Stomach (tissue), 9 donors: ENCODE measurements around the gene TPX2. TPM values are rescaled to one million over a fixed set of nuclear protein-coding genes. Genes with fewer than 3 reads are reported as not detected.

ENCODE experiments used
- DNase-seq, 2 donors: peaks; one replicate each; pipeline versions ENCODE4 v3.0.0 to v3.0.0-alpha.2; 2013 to 2019
- H3K27ac ChIP-seq, 5 donors: fragments of 200-600 bp in 4 of 5; sonication (generic) in 4 of 5; one replicate each; pipeline ENCODE4 v1.5.1; 2013 to 2019; ENCODE audit warnings: mild to moderate bottlenecking in 1 of 5, moderate library complexity in 1 of 5
- H3K27me3 ChIP-seq, 3 donors: fragments of 200-600 bp; sonication (generic); one replicate each; pipeline ENCODE4 v1.5.1; 2017 to 2019; ENCODE audit warnings: mixed run types in 1 of 3
- H3K36me3 ChIP-seq, 4 donors: fragments of 200-600 bp; sonication (generic); 1 replicate in 3 of 4; 2 replicates in 1 of 4; pipeline ENCODE4 v1.5.1; 2016 to 2019
- H3K4me1 ChIP-seq, 4 donors: fragments of 200-600 bp; sonication (generic); one replicate each; pipeline ENCODE4 v1.5.1; 2016 to 2019
- H3K4me3 ChIP-seq, 4 donors: fragments of 200-600 bp; sonication (generic) in 3 of 4; one replicate each; pipeline ENCODE4 v1.5.1; 2016 to 2019; ENCODE audit warnings: mild to moderate bottlenecking in 1 of 4
- H3K9me3 ChIP-seq, 4 donors: fragments of 200-600 bp; sonication (generic); one replicate each; pipeline ENCODE4 v1.5.1; 2016 to 2019
- CTCF ChIP-seq, 7 experiments: fragments of 450-650 bp in 4 of 7; fragments of 200-600 bp in 3 of 7; sonication (generic) in 3 of 7; IDR thresholded peaks; one replicate each; pipeline ENCODE4 v1.5.1; 2016 to 2019; ENCODE audit warnings: antibody characterized with exemption in 7 of 7, control low read depth in 2 of 7, mild to moderate bottlenecking in 1 of 7
- EP300 ChIP-seq: sonication (generic); formaldehyde crosslinking; IDR thresholded peaks from one replicate; pipeline ENCODE4 v1.6.1; 2017; ENCODE audit warnings: antibody characterized with exemption
- POLR2A ChIP-seq, 4 donors: fragments of 450-650 bp; IDR thresholded peaks; one replicate each; pipeline ENCODE4 v1.6.1; 2016; ENCODE audit warnings: antibody characterized with exemption in 4 of 4, control low read depth in 2 of 4, mild to moderate bottlenecking in 1 of 4, moderate library complexity in 1 of 4
- POLR2AphosphoS5 ChIP-seq, 3 donors: sonication (generic); formaldehyde crosslinking; IDR thresholded peaks; one replicate each; pipeline ENCODE4 v1.6.1; 2016; ENCODE audit warnings: antibody characterized with exemption in 3 of 3
- WGBS, 5 donors: extraction: QIAGEN DNeasy Blood & Tissue Kit in 3 of 5; methylation state at CpG; one replicate each; pipeline versions ENCODE4 v1.1.5 to v1.1.7; 2013 to 2018; 5-methylcytosine and 5-hydroxymethylcytosine counted together
- intact Hi-C: fragments of 100-400 bp; cut with DNase I; formaldehyde crosslinking; loops from one replicate; pipeline ENCODE4 v1.15.1; 2023; ENCODE audit warnings: low total_unique reads
- polyA plus RNA-seq, 3 donors: library from polyadenylated mRNA; stranded (reverse); fragments of 200-250 nt; gene quantifications; one replicate each; pipeline ENCODE4 v1.2.3, GENCODE V29; 2013
- total RNA-seq, 5 donors: library from RNA; depleted of rRNA; stranded (reverse); fragments of >200 nt; gene quantifications; one replicate each; pipeline versions ENCODE4 v1.1.0 to v1.2.3, GENCODE V29; 2014 to 2016
- donor health status: healthy with polysubstance abuse.
- donor health status: Bipolar disorder and iron deficiency.
- donor health status: healthy.

Gene TPX2
- total and polyA plus RNA-seq, 8 donors: 1.7 to 11.4 (median 6.7) TPM

GRCh38 chr20:31698243-31698802 is 40.8 kb upstream of the TPX2 start:
- H3K27me3 ChIP-seq: no peaks in the 10 kb centered on the region
- no peak overlapping the region for H3K4me3 ChIP-seq
- intact Hi-C loops: no loop called here
- H3K36me3 ChIP-seq: peaks cover 0 to 44% (median 17%) of the 10 kb centered on the region in 4 donors
- TF ChIP-seq CTCF (IDR thresholded peaks at IDR 0.05) (no peak), POLR2AphosphoS5 (IDR thresholded peaks at IDR 0.05) (no peak), POLR2A (IDR thresholded peaks at IDR 0.05) (no peak), EP300 (no peak)
- H3K27ac ChIP-seq: peak overlapping the region; percentile 80 to 98 (median 86)
- H3K4me1 ChIP-seq: peaks cover 58 to 85% (median 64%) of the 10 kb centered on the region in 4 donors
- DNase-seq: no peak
- no peaks in the 10 kb centered on the region for H3K9me3 ChIP-seq
- 92 to 95% (median 93%) methylated on average over 8 of the region's 8 CpGs for WGBS, 5 donors

- intact Hi-C loops: no loop called here
- 31 to 37% (median 34%) methylated on average over 6 of the region's 6 CpGs for WGBS, 5 donors
Measured at GRCh38 chr20:31698803-31699718, 40.0 kb upstream of the TPX2 start.

GRCh38 chr20:31699801-31700728 is 39.0 kb upstream of the TPX2 start:
- no peaks in the 10 kb centered on the region for H3K9me3 ChIP-seq
- H3K27me3 ChIP-seq: no peaks in the 10 kb centered on the region
- intact Hi-C loops: no loop called here
- peaks cover 54 to 82% (median 61%) of the 10 kb centered on the region in 4 donors for H3K4me1 ChIP-seq
- no peak overlapping the region for H3K4me3 ChIP-seq
- 86 to 95% (median 92%) methylated on average over 7 of the region's 7 CpGs for WGBS, 5 donors
- peak overlapping the region; percentile 80 to 98 (median 86) for H3K27ac ChIP-seq
- TF ChIP-seq POLR2A (IDR thresholded peaks at IDR 0.05) (no peak), CTCF (IDR thresholded peaks at IDR 0.05) (no peak), EP300 (no peak), POLR2AphosphoS5 (IDR thresholded peaks at IDR 0.05) (no peak)
- peaks cover 0 to 34% (median 16%) of the 10 kb centered on the region in 4 donors for H3K36me3 ChIP-seq
- no peak for DNase-seq

More at GRCh38 chr20:31698803-31699718, 40.0 kb upstream of the TPX2 start:
- H3K4me3 ChIP-seq: no peak overlapping the region
- peak overlapping the region; percentile 80 to 98 (median 86) for H3K27ac ChIP-seq
- no peaks in the 10 kb centered on the region for H3K27me3 ChIP-seq
- peak; percentile 59 to 92 for DNase-seq
- peaks cover 53 to 82% (median 64%) of the 10 kb centered on the region in 4 donors for H3K4me1 ChIP-seq
- peaks cover 0 to 37% (median 14%) of the 10 kb centered on the region in 4 donors for H3K36me3 ChIP-seq
- no peak for TF ChIP-seq CTCF (IDR thresholded peaks at IDR 0.05)
- peak in 2 of 3 donors; percentile 76 to 92 for TF ChIP-seq POLR2AphosphoS5 (IDR thresholded peaks at IDR 0.05)
- no peak for TF ChIP-seq POLR2A (IDR thresholded peaks at IDR 0.05)
- TF ChIP-seq EP300: no peak
- H3K9me3 ChIP-seq: no peaks in the 10 kb centered on the region
